Activated T-cell treated with anti-CD3 and anti-CD28 coated beads, Interleukin-2, amount 50 U/mL, for 48 hours (primary cell): ENCODE measurements around the gene GAK.

Source experiments
- DNase-seq, 2 experiments: peaks; one replicate each; pipeline ENCODE4 v3.0.0-alpha.2; 2020

Gene GAK

DNA sequence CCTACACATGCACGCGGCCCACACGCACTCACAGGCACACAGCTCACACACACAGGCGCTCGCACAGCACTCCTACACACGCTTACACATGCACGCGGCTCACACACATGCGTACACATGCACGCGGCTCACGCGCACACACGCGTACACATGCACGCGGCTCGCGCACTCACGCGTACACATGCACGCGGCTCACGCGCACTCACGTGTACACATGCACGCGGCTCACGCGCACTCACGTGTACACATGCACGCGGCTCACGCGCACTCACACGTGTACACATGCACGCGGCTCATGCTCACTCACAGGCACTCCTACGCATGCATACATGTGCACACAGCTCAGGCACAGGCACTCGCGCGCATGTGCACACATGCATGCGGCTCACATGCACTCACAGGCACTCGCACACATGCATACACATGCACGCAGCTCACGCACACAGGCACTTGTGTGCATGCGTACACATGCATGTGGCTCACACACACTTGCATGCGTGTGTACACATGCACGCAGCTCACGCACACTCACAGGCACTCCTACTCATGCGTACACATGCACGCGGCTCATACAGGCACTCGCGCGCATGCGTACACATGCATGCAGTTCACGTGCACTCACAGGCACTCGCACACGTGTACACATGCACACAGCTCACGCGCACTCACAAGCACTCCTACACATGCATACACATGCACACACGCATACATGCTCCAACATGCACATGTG lies 44.9 kb downstream of the GAK start:
- DNase-seq: no peak

DNA sequence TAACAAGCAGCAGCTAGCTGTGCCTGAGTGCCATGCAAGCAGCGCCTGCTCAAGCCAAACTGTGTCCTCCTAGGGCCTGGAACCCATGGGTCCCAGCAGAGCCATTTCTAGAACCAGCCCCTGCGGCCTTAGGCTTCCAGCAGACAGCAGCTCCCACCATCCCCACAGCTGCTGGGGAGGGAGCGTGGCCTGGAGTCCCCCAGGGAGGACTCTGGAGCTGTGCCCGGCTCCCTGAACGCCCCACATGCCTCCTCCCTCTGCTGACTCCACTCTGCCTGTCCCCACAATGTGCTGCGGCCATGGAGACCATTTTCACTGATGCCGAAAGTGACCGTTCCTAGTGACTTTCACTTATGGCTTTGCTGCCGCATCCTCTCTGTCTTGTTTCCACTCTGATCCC lies 45.9 kb downstream of the GAK start:
- DNase-seq: no peak

DNA sequence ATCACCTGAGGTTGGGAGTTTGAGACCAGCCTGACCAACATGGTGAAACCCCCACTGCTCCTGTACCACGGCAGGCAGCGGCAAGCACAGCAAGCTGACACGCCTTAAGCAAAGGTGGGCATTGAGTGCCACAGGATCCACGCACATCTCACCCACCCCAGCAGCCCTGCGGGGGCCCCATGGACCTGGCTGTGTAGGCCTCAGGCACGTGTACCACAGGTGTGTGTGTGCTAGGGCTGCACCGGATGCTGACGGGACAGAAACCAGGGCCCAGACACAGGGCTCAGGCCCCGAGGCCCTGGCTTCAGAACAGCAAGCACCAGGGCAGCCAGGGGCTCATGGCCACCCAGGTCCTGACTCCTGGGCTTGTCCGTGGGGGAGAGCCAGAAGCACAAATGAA lies 46.8 kb downstream of the GAK start:
- DNase-seq: no peak

DNA sequence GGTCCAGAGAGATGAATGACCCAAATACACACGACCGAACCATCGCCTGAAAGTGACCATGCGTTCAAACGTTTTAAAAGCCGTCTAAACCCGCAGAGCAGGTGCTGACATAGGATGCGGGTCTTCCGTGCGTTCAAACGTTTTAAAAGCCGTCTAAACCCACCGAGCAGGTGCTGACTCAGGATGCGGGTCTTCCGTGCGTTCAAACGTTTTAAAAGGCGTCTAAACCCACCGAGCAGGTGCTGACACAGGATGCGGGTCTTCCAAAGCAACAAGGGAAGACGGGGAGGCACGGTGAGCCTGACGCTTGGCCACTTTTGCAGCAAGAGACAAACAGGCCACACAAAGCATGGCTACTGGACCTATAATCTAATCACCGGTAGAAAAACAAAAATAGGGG lies 47.2 kb downstream of the GAK start:
- no peak for DNase-seq

DNA sequence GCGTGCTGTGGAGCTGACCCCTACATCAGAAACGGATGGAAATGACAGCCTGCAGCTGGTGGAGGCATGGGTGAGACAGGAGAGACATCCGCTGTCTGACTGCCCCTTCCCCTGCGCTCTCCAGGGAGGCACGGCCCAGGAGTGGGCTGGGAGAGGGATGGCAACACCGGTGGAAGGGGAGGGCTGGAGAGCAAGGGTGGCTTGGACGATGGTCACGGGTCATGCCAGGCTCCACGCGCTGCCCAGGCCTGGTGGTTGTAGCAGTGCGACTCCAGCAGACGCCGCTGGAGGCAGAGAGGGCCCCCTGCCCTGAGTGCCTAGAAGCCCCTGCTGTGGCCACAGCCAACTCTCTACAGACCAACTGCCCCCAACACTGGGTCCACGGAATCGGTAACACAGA lies 47.9 kb downstream of the GAK start:
- DNase-seq: no peak

DNA sequence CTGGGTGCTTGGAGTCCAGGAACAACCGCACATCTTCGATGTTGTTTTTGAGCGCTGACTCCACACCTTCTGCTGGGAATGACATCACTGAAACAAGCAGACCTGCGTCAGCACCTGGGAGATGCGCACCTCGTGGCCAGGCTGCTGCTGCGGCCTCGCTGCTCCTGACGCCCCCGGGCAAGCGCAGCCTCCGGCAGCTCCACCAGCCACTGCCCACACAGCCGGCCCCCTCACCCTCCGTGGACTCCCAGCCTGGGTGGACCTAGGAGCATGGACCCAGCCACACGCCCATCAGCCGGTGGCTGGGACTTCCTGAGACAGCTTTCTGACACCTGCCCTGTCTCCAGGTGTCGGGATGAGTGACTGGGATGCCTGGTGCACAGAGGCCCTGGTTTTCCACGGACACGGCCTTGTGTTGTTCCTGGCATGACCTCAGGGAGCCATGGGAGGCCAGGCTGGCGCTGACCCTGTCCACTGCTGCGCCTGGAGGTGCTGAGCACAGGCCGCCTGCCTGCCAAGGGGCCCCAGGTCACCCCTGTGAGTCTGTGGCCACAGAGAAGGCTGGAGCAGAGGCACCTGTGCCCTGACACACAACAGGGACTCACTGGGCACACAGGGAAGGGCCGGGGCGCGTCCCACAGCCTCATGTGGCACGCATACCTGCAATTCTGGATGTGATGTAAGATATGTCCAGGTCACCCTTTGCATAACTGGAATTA lies 48.6 kb downstream of the GAK start:
- no peak for DNase-seq

DNA sequence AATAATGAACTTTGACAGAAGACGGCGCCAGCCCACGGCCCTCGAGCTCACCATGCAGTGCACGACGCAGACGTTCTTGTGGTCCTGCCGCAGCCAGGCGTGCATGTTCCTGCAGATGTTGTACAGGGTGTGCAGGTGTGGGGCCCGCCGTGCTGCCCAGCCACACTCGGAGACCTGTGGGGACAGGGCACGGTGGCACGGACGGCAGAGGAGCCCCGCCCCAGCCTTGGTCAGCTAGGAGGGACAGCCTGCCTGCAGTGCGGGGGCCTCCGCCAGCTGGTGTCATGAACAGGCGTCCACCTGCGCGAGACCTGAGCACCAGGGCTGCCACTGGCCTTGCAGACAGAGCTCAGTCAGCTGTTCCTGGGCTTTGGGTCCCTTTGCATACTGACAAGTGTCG lies 49.5 kb downstream of the GAK start:
- no peak for DNase-seq

DNA sequence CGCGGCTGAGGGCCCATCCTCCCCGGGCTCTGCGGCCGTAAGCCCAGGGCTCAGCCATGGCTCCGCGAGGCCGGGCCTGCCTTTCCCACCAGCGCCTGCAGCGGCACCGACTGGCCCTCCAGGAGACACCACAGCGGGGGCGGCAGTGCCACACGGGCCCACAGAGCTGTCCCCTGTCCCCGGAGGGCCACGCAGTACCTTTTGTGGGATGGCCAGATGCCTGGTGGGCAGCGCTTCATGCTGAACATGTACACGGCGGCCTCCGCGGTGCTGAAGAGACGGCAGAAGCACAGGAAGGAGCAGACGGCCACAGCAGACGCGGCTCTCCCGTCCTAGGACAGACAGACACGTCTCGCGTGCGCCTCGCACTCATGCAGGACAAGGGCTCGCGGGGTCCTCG lies 50.4 kb downstream of the GAK start:
- no peak for DNase-seq

DNA sequence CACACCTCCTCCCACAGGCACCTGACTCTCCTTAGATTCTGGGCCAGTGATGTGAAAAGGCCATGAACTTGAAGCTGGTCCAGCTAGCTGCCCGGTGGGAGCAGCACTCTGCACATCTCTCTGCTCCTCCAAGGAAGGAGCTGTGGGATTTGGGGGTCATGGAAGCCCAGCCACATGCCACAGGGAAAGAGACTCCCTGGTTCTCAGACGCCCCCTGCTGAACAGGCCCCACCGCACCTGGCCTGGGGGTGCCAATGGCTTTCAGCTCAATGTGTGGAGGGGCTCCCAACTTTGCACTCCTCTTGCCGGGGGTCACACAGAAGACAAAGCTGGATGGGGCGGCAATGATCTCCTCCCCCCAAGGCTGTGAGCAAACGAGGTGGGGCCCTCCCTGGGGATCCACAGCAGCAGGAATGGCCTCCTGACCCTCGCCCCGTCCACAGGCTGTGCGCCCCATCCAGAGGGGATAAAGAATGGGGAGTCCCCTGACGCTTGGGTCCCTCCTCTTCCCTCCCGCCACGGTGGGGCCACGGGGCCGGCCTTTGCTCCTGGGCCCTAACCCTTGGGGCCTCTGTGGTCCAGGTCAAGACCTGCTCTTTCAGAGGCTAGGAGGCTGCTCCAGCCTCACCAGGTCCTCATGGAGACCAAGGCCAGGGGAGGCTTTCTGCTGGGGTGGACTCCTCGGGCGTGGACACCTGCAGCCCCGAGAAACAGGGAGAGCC lies 51.3 kb downstream of the GAK start:
- DNase-seq: no peak

DNA sequence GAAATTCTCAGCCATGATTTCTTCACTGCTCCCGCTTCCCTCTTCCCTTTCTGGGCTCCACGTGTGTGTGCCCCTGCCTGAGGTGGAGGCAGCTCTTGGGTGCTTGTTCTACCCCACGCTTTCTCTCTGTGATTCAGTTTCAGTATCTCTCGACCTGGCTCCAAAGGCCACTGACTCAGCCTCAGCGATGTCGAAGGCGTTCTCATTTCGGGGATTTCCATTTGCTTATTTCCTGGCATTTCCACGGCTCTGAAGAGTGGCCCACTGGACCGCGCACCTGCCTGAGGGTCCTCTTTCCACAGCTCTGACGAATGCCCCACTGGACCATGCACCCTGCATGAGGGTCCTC lies 52.4 kb downstream of the GAK start:
- peak; percentile 80 to 81 for DNase-seq

DNA sequence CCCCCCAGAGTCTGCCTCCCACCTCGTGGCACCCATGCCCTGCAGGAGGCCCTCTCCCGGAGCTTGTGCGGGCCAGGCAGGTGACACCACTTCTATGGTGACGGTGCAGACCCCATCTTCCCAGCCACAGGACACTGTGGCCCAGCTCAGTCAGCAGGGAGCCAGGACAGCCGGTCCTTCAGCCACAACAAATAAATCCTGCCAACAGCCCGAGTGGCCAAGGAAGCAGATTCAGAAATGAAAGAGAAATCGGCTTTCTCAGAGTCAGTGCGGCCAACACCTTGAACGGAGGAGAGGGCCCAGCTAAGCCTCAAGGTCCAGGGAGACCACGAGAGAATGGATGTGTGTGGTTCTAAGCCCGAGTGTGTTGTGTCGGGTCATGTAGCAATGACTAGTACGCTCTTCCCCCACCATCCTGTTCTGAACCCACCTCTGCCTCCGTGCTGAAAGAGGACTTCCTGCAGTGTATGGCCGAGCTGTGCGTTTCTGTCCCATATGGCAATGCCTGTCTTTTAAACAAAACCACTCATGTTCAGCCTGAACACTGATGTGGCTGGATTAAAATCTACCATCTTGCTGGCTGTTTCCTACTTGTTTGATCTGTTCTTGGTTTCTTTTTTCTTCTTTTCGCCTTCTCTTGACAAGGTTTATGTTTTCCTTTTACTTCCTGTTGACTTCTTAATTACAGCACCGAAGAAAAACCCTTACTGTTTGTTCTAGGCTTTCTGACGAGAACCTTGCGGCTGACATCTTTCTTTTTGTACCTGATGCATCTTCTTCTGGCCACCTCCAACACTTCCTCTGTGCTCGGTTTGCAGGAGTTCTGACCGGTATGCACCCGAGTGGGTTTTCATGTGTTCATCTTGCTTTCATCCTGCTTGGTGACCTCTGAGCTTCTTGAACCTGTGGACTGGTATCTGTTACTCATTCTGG lies 53.1 kb downstream of the GAK start:
- peak; percentile 59 to 67 for DNase-seq

DNA sequence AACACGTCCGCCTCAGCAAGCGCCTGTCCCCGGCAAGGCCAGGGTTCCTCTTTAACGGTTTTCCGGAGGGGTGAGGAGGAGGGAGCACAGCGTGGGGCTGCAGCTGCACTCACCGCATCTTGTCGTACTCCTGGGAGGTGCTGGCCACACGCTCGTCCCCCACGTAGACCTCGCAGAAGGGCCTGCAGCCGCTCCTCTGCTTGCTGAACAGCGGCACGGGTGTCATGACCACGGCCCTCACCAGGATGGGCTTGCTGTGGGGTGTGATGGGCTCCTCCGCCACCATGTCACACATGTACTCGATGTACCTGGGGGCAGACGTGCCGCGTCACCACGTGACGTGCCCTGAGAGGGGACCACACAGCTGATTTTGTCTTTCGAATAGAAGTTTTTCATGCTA lies 54.6 kb downstream of the GAK start:
- DNase-seq: no peak

DNA sequence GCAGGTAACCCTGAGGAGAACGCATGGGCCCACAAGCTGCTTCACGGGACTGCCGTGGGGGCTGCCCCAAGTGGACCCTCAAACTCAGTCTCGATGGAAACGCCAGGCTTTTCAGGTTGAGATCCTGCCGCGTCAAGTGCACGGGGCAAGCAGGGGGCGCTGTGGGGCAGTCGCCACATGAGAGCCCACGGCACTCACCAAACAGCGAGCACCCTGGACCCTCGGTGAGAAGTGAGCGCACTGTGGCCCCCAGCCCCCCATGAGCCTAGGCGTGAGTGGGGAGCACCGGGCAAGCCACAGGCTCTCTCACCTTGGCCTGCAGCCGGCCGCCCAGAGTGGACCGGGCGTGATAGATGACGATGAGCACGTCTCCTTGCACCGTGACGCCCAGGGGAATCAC lies 55.3 kb downstream of the GAK start:
- no peak for DNase-seq

DNA sequence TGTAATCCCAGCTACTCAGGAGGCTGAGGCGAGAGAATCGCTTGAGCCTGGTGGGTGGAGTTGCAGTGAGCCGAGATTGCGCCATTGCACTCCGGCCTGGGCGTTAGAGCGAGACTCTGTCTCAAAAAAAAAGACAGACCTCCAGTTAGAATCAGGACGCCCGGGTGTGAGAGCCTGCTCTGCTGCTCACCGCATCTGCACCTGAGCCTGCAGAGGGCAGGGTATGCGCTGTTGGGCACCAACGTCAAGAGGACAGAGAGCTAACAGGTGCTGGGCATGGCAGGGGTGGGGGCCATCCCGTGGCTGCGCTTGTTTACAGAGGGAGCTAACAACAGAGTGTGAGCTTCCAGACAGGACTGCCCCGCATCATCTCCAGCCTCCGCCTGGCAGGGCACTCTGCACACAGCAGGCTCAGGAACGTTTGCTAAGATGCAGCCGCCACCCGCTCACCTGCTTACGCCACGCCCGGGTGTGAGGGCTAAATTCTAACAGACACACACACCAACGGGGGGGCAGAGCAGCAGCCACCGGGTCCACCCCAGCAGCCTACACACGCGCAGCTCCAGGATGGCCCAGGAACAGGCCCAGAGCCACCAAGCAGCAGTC lies 56.2 kb downstream of the GAK start:
- no peak for DNase-seq

DNA sequence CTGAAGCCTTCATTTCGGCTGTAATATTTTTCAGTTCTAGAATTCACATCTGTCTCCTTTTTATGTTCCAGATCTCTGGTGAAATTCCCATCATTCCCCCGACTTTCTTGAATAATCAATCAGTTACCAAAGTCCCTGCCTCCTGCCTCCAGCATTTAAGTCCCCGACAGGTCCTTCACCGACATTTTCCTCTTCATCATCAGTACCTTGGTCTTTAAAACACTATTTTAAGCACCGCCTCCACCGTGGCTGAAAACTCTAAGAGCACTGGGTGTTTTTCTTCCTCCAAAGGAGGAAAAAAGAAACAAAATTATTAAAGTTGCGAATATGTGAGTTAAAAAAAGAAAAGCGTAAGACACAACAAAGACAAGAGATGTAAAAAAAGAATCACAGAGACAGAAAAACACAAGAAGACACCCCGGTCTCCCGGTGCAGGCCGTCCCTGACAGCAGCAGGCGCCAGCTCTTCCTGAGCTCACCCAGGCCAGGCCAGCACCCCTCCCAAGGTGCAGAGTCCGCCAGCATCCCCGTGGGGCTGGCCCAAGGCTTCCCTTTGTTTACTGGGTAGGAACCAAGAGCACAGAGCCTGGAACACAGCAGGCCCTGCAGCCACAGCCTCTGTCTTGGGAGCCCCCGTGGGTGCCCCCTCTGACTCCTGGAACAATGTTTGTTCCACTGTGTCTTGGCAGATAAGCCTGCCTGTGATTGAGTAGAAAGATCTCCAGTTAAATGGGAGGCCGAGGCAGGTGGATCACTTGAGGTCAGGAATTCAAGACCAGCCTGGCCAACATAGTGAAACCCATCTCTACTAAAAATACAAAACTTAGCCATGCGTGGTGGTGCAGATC lies 56.9 kb downstream of the GAK start:
- no peak for DNase-seq

DNA sequence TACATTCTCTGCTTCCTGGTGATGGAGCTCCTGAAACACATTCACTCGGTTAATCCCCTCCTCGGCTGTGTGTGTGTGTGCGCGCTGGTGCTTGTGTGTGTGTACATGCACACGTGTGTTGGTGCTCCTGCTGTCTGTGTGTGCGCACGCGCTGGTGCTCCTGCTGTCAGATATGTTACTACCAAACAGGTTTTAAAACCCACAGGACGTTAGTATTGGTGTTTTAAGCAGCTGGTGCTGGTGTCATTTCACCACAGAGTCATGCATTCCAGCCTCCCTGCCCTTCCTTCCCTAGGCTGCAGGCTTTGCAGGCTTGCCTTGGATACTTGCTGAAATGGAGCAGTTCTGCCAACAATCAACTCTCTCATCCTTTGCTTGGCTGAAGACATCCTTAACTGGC lies 58.1 kb downstream of the GAK start:
- DNase-seq: no peak

DNA sequence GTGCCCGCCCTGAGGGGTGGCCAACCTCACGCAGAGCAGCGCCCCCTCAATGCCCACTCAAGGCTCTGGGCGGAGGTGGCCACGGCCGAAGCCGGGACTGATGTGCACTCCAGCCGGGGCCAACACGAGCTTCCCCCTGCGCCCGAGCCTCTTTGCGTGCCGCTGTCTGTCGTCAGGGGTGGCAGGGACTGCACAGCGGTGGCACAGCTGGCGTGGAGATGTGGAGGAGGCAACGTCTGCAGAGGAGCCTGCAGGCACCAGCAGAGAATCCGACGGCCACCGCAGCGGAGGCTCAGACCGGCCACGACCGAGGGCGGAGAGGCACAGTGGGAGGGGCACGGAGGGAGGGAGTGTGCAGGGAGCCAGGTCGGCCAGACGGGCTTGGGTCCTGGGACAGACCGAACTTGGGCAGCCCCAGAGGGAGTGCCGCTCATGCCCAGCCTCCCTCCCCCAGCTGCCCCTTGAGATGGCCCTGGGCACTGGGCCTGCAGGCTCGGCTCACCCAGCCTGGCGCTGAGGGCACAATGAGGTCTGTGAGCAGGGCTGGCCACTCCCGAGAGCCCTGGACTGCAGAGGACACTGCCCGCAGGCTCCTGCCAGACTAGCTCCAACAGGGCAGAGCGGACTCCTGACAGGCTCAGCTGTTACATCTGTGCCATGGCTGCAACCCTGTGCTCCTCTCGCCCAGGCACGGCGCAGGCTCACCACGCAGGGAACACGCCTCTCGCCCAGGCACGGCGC lies 59.7 kb downstream of the GAK start:
- no peak for DNase-seq

DNA sequence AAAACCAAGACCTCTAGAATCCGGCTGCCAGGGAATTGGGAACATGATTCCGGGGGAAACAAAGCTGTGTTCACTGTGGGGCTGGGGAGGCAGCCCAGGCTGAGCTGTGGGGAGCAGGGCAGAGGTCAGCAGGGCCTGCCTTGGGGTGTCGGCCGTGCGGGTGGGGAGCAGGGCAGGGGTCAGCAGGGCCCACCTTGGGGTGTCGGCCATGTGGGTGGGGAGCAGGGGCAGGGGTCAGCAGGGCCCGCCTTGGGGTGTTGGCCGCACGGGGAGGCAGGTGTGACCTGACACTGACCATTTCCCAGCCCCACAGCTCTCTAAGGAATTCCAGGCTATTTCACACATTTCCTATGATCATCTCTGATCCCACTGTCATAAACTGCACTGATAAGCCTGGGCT lies 60.6 kb downstream of the GAK start:
- no peak for DNase-seq

DNA sequence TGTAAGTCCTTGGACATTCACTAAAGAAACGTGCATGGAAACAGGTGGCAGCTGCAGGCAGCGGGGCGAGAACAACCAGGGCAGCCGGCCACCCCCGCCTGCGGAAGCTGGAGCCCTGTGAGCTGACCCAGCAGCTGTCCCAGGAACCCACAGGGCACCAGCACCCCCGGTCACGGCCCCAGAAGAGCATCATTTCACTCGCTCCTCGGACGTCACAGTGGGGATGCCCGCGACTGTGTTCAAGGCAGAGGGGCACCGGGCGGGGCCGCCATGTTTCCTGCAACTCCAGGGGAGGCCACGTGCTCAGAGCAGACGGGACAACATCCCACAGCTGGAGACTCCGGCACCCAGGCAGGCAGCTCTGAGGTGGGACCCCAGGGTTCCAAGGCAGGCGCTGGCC lies 61.2 kb downstream of the GAK start:
- no peak for DNase-seq

DNA sequence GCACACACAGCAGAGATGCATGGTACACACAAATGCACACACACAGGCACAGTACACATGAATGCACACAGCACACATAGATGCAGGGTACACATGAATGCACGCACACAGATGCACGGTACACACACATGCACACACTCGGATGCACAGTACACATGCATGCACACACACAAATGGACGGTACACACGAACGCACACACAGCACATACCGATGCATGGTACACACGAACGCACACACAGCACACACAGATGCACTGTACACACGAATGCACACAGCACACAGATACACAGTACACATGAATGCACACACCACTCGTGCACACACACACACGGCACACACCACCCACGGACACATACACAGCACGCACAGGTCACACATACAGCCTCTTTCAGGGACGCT lies 62.3 kb downstream of the GAK start:
- DNase-seq: no peak

DNA sequence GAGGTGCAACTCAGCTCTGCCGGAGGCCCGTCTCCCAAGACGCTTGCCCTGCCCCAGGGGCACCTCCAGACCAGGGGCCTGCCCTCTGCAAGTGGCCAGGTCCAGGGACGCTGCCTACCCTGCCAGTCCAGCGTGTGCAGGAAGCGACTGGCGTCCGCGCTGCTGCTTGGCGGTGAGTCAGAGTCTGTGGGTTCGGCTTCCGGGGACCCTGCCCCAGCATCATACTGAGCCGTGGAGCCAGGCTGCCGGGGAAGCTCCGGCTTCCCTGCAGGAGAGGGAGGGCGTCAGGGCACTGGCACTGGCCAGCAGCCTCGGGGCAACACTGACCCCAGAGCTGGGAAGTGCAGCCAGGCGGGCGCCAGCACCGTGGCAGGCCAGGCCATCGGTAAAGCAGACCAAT lies 63.7 kb downstream of the GAK start:
- no peak for DNase-seq
